Liver (tissue), 9 donors: ENCODE data around the gene LRCH3. TPM values are rescaled to one million over a fixed set of nuclear protein-coding genes. Genes with fewer than 3 reads are reported as not detected.

Source experiments
- DNase-seq: peaks from one replicate; pipeline ENCODE4 v3.0.0-alpha.2; 2017; ENCODE audit warnings: low spot score
- H3K27ac ChIP-seq, 2 donors: one replicate each; pipeline ENCODE4 v1.7.0; 2013; ENCODE audit warnings: inconsistent platforms in 2 of 2, low read length in 2 of 2, control low read depth in 1 of 2, low read depth in 1 of 2, mild to moderate bottlenecking in 1 of 2
- H3K27me3 ChIP-seq, 4 donors: one replicate each; pipeline versions ENCODE4 v1.6.1 to v1.7.0; 2013; ENCODE audit warnings: low read length in 3 of 4, inconsistent platforms in 1 of 4, mild to moderate bottlenecking in 1 of 4, moderate library complexity in 1 of 4; ENCODE audit not compliant: control insufficient read depth in 4 of 4, insufficient read depth in 4 of 4
- H3K36me3 ChIP-seq, 4 donors: one replicate each; pipeline versions ENCODE4 v1.6.1 to v1.7.0; 2013; ENCODE audit warnings: low read length in 3 of 4, mild to moderate bottlenecking in 3 of 4, low read depth in 1 of 4, moderate library complexity in 1 of 4; ENCODE audit not compliant: control insufficient read depth in 4 of 4, insufficient read depth in 3 of 4
- H3K4me1 ChIP-seq, 4 donors: one replicate each; pipeline versions ENCODE4 v1.6.1 to v1.7.0; 2013; ENCODE audit warnings: low read length in 3 of 4, mild to moderate bottlenecking in 3 of 4, moderate library complexity in 1 of 4; ENCODE audit not compliant: control insufficient read depth in 4 of 4, insufficient read depth in 4 of 4
- H3K4me3 ChIP-seq, 3 donors: one replicate each; pipeline versions ENCODE4 v1.6.1 to v1.7.0; 2013; ENCODE audit warnings: low read length in 3 of 3, control low read depth in 1 of 3, low read depth in 1 of 3, mild to moderate bottlenecking in 1 of 3
- H3K9ac ChIP-seq, 2 donors: one replicate each; pipeline ENCODE4 v1.7.0; 2013; ENCODE audit warnings: low read length in 2 of 2, mild to moderate bottlenecking in 2 of 2, moderate library complexity in 2 of 2, control low read depth in 1 of 2, low read depth in 1 of 2
- H3K9me3 ChIP-seq, 4 donors: one replicate each; pipeline versions ENCODE4 v1.6.1 to v1.7.0; 2013; ENCODE audit warnings: low read length in 3 of 4; ENCODE audit not compliant: control insufficient read depth in 4 of 4
- ATF3 ChIP-seq: IDR thresholded peaks from 2 replicates; pipeline ENCODE4 v1.6.1; 2016; ENCODE audit warnings: antibody characterized with exemption
- CTCF ChIP-seq: fragments of 150-350 bp; IDR thresholded peaks from 2 replicates; pipeline ENCODE4 v1.5.1; 2017; ENCODE audit warnings: improper control_type of control experiment, low read depth, low read length; ENCODE audit not compliant: missing input control
- EGR1 ChIP-seq, 2 donors: IDR thresholded peaks; 2 replicates each; pipeline ENCODE4 v1.6.1; 2016 to 2018; ENCODE audit warnings: antibody characterized with exemption in 2 of 2, low read depth in 2 of 2
- FOXA1 ChIP-seq: IDR thresholded peaks from 2 replicates; pipeline ENCODE4 v1.6.1; 2016; ENCODE audit warnings: antibody characterized with exemption
- FOXA2 ChIP-seq: IDR thresholded peaks from 2 replicates; pipeline ENCODE4 v1.6.1; 2016; ENCODE audit warnings: antibody characterized with exemption
- GABPA ChIP-seq, 2 donors: IDR thresholded peaks in 1 of 2; conservative IDR thresholded peaks in 1 of 2; 2 replicates each; pipeline ENCODE4 v1.6.1; 2016; ENCODE audit warnings: antibody characterized with exemption in 2 of 2, mild to moderate bottlenecking in 1 of 2, moderate library complexity in 1 of 2
- HNF4A ChIP-seq, 2 donors: conservative IDR thresholded peaks; 2 replicates each; pipeline ENCODE4 v1.6.1; 2016; ENCODE audit warnings: antibody characterized with exemption in 2 of 2, mild to moderate bottlenecking in 2 of 2
- HNF4G ChIP-seq: IDR thresholded peaks from 2 replicates; pipeline ENCODE4 v1.6.1; 2016; ENCODE audit warnings: antibody characterized with exemption
- JUND ChIP-seq, 2 donors: IDR thresholded peaks; 2 replicates each; pipeline ENCODE4 v1.6.1; 2016; ENCODE audit warnings: antibody characterized with exemption in 2 of 2
- MAX ChIP-seq: IDR thresholded peaks from 2 replicates; pipeline ENCODE4 v1.6.1; 2016; ENCODE audit warnings: antibody characterized with exemption
- NR2F2 ChIP-seq: IDR thresholded peaks from 2 replicates; pipeline ENCODE4 v1.6.1; 2016; ENCODE audit warnings: antibody characterized with exemption
- RAD21 ChIP-seq, 2 donors: IDR thresholded peaks; 2 replicates each; pipeline ENCODE4 v1.6.1; 2016; ENCODE audit warnings: antibody characterized with exemption in 2 of 2, mild to moderate bottlenecking in 2 of 2
- REST ChIP-seq: IDR thresholded peaks from 2 replicates; pipeline ENCODE4 v1.6.1; 2016; ENCODE audit warnings: antibody characterized with exemption, mild to moderate bottlenecking
- RXRA ChIP-seq, 2 donors: IDR thresholded peaks; 2 replicates each; pipeline ENCODE4 v1.6.1; 2017 to 2018; ENCODE audit warnings: antibody characterized with exemption in 2 of 2, mild to moderate bottlenecking in 1 of 2
- SP1 ChIP-seq: IDR thresholded peaks from 2 replicates; pipeline ENCODE4 v1.6.1; 2018; ENCODE audit warnings: antibody characterized with exemption, mild to moderate bottlenecking
- TAF1 ChIP-seq: conservative IDR thresholded peaks from 2 replicates; pipeline ENCODE4 v1.6.1; 2016; ENCODE audit warnings: antibody characterized with exemption, mild to moderate bottlenecking
- YY1 ChIP-seq: IDR thresholded peaks from 2 replicates; pipeline ENCODE4 v1.6.1; 2016; ENCODE audit warnings: antibody characterized with exemption, mild to moderate bottlenecking
- ZBTB33 ChIP-seq: IDR thresholded peaks from 2 replicates; pipeline ENCODE4 v1.6.1; 2016; ENCODE audit warnings: antibody characterized with exemption
- WGBS: extraction: QIAGEN DNeasy Blood & Tissue Kit; methylation state at CpG from one replicate; pipeline ENCODE4 v1.1.7; 2013; 5-methylcytosine and 5-hydroxymethylcytosine counted together
- polyA plus RNA-seq, 2 donors: library from polyadenylated mRNA; stranded (reverse) in 1 of 2; unstranded in 1 of 2; fragments of 200-250 nt in 1 of 2; fragments of >200 nt in 1 of 2; fragmentation: Nextera tagmentation in 1 of 2; extraction: Ambion mirVana in 1 of 2; gene quantifications; one replicate each; pipeline versions ENCODE4 v1.2.1 to v1.2.3, GENCODE V29; 2013 to 2015
- total RNA-seq, 2 donors: library from RNA; depleted of rRNA; stranded (reverse); fragments of >200 nt; gene quantifications; one replicate each; pipeline ENCODE4 v1.2.3, GENCODE V29; 2014
- donor health status: healthy.
- donor health status: healthy.
- donor health status: healthy.
- donor health status: healthy.
- donor health status: healthy.

Gene LRCH3
- total and polyA plus RNA-seq, 4 donors = 6.2 to 67.2 (median 19.7) TPM

- Histone ChIP-seq H3K36me3 (no peaks in the 10 kb centered on the region), H3K9ac (no peak overlapping the region), H3K27ac (no peak overlapping the region), H3K9me3 (no peaks in the 10 kb centered on the region), H3K4me3 (no peak overlapping the region), H3K4me1 (no peaks in the 10 kb centered on the region), H3K27me3 (no peaks in the 10 kb centered on the region)
- WGBS = 90% methylated on average over 33 of the region's 33 CpGs
- TF ChIP-seq GABPA (IDR thresholded peaks at IDR 0.05 in 1 of 2, conservative IDR thresholded peaks at IDR 0.05 in 1 of 2) (no peak), NR2F2 (no peak), FOXA2 (no peak), YY1 (no peak), ATF3 (no peak), EGR1 (IDR thresholded peaks at IDR 0.05; ENCODE audit: low read depth in 2 of 2) (no peak), SP1 (no peak), FOXA1 (no peak), MAX (no peak), RAD21 (IDR thresholded peaks at IDR 0.05) (no peak), JUND (IDR thresholded peaks at IDR 0.05) (no peak), CTCF (no peak), RXRA (IDR thresholded peaks at IDR 0.05) (no peak), REST (no peak), HNF4G (no peak), HNF4A (conservative IDR thresholded peaks at IDR 0.05) (no peak), TAF1 (no peak), ZBTB33 (no peak)
- DNase-seq = no peak
Observed at GRCh38 chr3:197912741-197913476, 121.9 kb downstream of the LRCH3 start.
